Activated CD4-positive, alpha-beta T cell treated with anti-CD3 and anti-CD28 coated beads for 24 hours (primary cell): Measurements from ENCODE around the gene RNF11.
"Not testable (repeated sequence)": the region's sequence is repeated elsewhere in the genome, so short reads cannot be mapped to it uniquely, and the experiment has no call there.

ENCODE experiments used
- DNase-seq, 2 donors: peaks; one replicate each; pipeline ENCODE4 v3.0.0-alpha.2; 2020; ENCODE audit warnings: low read depth in 2 of 2

RNF11 gene

GRCh38 chr1:51227231-51227960 is 8.7 kb upstream of the RNF11 start:
- not testable (repeated sequence) for DNase-seq

- DNase-seq: not testable (repeated sequence)
These were observed 7.6 kb upstream of the RNF11 start for GRCh38 chr1:51228471-51228870.

GRCh38 chr1:51230501-51231078 is 5.5 kb upstream of the RNF11 start:
- DNase-seq: no peak

GRCh38 chr1:51231120-51231519 is 5.0 kb upstream of the RNF11 start:
- DNase-seq: no peak

GRCh38 chr1:51231896-51232295 is 4.2 kb upstream of the RNF11 start:
- DNase-seq: no peak

- not testable (repeated sequence) for DNase-seq
These were observed 1.8 kb upstream of the RNF11 start for GRCh38 chr1:51234236-51234635.

GRCh38 chr1:51234721-51235425 is 1.2 kb upstream of the RNF11 start:
- DNase-seq: peak in 1 of 2 donors; percentile 14

- peak in 1 of 2 donors; percentile 34 for DNase-seq
These were observed 668 bp downstream of the RNF11 start for GRCh38 chr1:51236531-51237350.

GRCh38 chr1:51237351-51238033 is 1.4 kb downstream of the RNF11 start:
- no peak for DNase-seq

- DNase-seq: no peak
These were observed 1.9 kb downstream of the RNF11 start for GRCh38 chr1:51238034-51238403.

- no peak for DNase-seq
These were observed 4.0 kb downstream of the RNF11 start for GRCh38 chr1:51240084-51240483.

GRCh38 chr1:51241119-51241518 is 5.0 kb downstream of the RNF11 start:
- DNase-seq: no peak

GRCh38 chr1:51242546-51242945 is 6.5 kb downstream of the RNF11 start:
- DNase-seq: no peak

- no peak for DNase-seq
These were observed 10.9 kb downstream of the RNF11 start for GRCh38 chr1:51247022-51247421.

GRCh38 chr1:51247499-51247898 is 11.4 kb downstream of the RNF11 start:
- DNase-seq: no peak

- DNase-seq: no peak
These were observed 13.4 kb downstream of the RNF11 start for GRCh38 chr1:51249445-51249844.

GRCh38 chr1:51250729-51251128 is 14.7 kb downstream of the RNF11 start:
- DNase-seq: not testable (repeated sequence)

GRCh38 chr1:51251165-51251564 is 15.1 kb downstream of the RNF11 start:
- not testable (repeated sequence) for DNase-seq

GRCh38 chr1:51252366-51252765 is 16.3 kb downstream of the RNF11 start:
- DNase-seq: no peak

- no peak for DNase-seq
These were observed 17.6 kb downstream of the RNF11 start for GRCh38 chr1:51253691-51254090.

GRCh38 chr1:51255331-51255730 is 19.3 kb downstream of the RNF11 start:
- DNase-seq: no peak
